KOPT-K1 (cell line): ENCODE measurements around the gene LPCAT2.
"Not testable (repeated sequence)": the region's sequence is repeated elsewhere in the genome, so short reads cannot be mapped to it uniquely, and the experiment has no call there.

Source experiments
- H3K27ac ChIP-seq: fragments of 200-600 bp; sonication (generic); 2 replicates; pipeline ENCODE4 v1.5.1; 2016; ENCODE audit warnings: antibody characterized with exemption, mild to moderate bottlenecking, low read depth, low read length; ENCODE audit not compliant: poor library complexity, severe bottlenecking
- H3K36me3 ChIP-seq: fragments of 200-600 bp; sonication (generic); 2 replicates; pipeline ENCODE4 v1.5.1; 2017; ENCODE audit warnings: antibody characterized with exemption, mild to moderate bottlenecking, low read length, moderate library complexity; ENCODE audit not compliant: insufficient read depth
- H3K9me3 ChIP-seq: fragments of 200-600 bp; sonication (generic); 2 replicates; pipeline ENCODE4 v1.5.1; 2017; ENCODE audit warnings: antibody characterized with exemption, low read length, mild to moderate bottlenecking; ENCODE audit not compliant: insufficient read depth, poor library complexity, severe bottlenecking

Gene LPCAT2

DNA sequence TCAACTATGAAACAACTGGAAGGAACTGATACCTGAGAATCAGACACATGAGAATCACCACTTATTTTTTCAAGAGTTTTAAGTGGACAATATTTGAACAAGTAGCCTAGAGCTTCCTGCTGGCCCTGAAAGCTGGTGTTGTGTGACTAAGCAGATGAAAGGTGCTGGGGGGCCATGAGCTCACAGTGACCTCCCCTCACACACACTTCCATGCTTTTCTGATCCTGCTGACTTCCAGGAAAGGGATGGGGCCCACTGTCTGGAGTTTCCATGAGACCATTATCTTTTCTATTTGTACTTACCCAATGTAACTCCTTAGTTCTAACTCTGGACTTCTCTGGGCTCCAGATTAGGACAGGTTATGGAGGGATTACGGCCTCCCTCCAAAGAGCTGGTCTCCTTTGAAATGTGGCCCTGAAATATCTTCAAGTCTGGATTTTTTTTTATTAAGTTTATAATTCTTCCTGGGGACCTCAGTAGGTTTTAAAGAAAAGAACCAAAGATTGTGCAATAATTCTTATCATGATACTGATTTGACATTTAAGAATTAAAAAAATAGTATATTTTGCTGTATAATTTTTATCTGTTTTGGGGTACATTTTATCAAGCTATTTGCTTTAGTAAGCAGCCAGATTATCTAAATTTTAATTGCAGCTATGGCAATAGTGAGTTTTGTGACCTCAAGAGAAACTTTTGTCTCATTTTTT lies 62.5 kb downstream of the LPCAT2 start:
- Histone ChIP-seq H3K27ac (no peak overlapping the region), H3K36me3 (no peaks in the 10 kb centered on the region), H3K9me3 (no peaks in the 10 kb centered on the region)

DNA sequence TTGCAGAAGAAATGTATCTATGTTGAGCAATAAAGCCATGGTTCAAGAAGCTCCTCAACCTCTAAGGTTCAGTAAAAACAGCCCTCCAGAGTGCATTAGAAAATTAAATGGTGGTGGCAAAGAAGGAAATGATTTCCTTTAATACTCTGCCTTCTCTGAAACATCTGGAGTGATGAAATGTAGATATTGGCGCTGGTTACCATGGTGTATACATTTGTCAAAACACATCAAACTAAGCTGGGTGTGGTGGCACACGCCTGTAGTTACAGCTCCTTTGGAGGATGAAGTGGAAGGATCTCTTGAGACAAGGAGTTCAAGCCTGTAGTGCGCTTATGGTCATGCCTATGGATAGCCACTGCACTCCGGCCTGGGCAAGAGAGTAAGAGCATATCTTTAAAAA lies 63.6 kb downstream of the LPCAT2 start:
- H3K27ac ChIP-seq: no peak overlapping the region
- H3K9me3 ChIP-seq: no peaks in the 10 kb centered on the region
- H3K36me3 ChIP-seq: no peaks in the 10 kb centered on the region

DNA sequence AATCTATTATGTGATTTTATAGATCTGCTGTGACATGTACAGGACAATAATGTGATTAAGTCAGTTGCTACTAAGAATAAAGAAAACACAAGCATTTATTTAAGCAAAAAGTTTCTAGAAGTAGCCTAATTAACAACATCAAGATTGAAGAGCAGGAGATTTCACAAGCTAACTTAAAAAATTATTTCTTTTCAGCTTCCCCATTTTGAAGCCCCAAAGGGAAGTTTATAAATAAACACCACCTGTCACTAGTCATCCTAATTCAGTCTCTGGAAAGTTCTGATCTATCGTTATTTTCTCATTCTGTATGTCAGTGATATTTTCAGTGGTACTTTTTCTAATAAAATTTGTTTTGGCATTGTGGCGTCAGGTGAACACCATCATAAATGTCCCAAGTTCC lies 65.9 kb downstream of the LPCAT2 start:
- Histone ChIP-seq H3K9me3 (no peaks in the 10 kb centered on the region), H3K27ac (no peak overlapping the region), H3K36me3 (no peaks in the 10 kb centered on the region)

- Histone ChIP-seq H3K36me3 (no peaks in the 10 kb centered on the region), H3K9me3 (no peaks in the 10 kb centered on the region), H3K27ac (no peak overlapping the region)
Observed at GRCh38 chr16:55575496-55575895, 66.6 kb downstream of the LPCAT2 start.

GRCh38 chr16:55576384-55576783 lies 67.5 kb downstream of the LPCAT2 start:
- Histone ChIP-seq H3K36me3 (no peaks in the 10 kb centered on the region), H3K9me3 (no peaks in the 10 kb centered on the region), H3K27ac (no peak overlapping the region)

- Histone ChIP-seq H3K27ac (no peak overlapping the region), H3K36me3 (no peaks in the 10 kb centered on the region), H3K9me3 (no peaks in the 10 kb centered on the region)
Observed at GRCh38 chr16:55577887-55578286, 69.0 kb downstream of the LPCAT2 start.

DNA sequence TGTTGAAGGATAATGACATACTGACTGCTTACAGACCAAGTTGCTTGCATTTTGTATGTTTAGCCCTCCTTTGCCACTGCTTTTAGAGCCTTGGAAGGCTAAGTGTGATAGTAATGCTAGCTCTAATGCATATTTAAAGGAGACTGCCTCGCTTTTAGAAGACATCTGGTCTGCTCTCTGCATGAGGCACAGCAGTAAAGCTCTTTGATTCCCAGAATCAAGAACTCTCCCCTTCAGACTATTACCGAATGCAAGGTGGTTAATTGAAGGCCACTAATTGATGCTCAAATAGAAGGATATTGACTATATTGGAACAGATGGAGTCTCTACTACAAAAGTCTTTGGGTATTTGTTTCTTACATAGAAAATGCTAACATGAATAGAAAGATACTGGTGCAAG lies 76.8 kb downstream of the LPCAT2 start:
- H3K36me3 ChIP-seq: no peaks in the 10 kb centered on the region
- no peak overlapping the region for H3K27ac ChIP-seq
- H3K9me3 ChIP-seq: no peaks in the 10 kb centered on the region

DNA sequence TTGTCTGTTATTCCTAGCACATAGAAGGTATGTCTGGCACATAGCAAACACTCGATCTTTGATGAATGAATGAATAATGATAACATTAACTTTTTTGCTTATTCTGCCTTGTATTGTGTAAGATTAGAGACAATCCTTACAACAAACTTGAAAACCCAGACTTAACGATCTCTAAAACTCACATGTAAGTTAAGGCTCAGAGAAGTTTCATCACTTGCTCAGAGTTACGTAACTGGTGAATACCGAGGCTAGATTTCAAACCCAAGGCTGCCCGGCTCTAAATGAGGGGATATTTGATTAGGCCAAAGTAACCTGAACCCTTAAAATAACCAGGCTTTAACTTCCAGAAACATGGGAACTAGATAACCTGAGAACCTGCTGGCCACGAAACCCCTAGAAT lies 79.9 kb downstream of the LPCAT2 start:
- Histone ChIP-seq H3K9me3 (no peaks in the 10 kb centered on the region), H3K27ac (no peak overlapping the region), H3K36me3 (no peaks in the 10 kb centered on the region)

GRCh38 chr16:55592306-55592705 lies 83.4 kb downstream of the LPCAT2 start:
- H3K27ac ChIP-seq: no peak overlapping the region
- H3K9me3 ChIP-seq: no peaks in the 10 kb centered on the region
- H3K36me3 ChIP-seq: no peaks in the 10 kb centered on the region

DNA sequence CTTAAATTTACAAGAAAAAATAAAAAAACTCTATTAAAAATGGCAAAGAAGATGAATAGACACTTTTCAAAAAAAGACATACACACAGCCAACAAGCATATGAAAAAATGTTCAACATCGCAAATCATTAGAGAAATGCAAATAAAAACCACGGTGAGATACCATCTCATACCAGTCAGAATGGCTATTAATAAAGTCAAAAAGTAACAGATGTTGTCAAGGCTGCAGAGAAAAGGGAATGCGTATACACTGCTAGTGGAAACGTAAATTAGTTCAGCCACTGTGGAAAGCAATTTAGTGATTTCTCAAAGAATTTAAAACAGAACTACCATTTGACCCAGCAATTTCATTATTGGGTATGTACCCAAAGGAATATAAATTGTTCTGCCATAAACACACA lies 89.1 kb downstream of the LPCAT2 start:
- Histone ChIP-seq H3K36me3 (no peaks in the 10 kb centered on the region), H3K27ac (no peak overlapping the region), H3K9me3 (no peaks in the 10 kb centered on the region)

DNA sequence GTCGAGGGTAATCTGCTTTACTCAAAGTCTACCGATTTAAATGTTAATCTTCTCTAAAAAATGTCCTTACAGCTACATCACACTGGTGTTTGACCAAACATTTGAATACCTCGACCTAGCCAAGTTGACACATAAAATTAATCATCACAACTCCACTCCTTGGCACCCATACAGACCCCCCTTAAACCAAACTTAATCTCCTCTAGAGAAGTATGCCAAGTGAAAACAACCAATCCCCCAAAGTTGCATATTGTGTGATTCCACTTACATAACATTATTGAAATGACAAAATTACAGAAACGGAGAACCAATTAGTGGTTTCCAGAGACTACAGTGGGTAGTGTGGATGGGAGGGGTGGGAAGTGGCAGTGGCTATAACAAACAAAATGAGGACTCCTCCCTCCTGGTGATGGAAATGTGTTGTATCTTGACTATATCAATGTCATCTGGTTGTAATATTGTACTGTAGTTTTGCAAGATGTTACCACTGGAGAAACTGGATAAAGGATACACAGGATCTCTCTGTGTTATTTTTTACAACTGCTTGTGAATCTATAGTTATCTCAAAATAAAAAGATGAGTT lies 97.0 kb downstream of the LPCAT2 start:
- no peak overlapping the region for H3K27ac ChIP-seq
- no peaks in the 10 kb centered on the region for H3K36me3 ChIP-seq
- H3K9me3 ChIP-seq: no peaks in the 10 kb centered on the region

GRCh38 chr16:55613613-55614335 lies 104.9 kb downstream of the LPCAT2 start:
- no peaks in the 10 kb centered on the region for H3K9me3 ChIP-seq
- H3K36me3 ChIP-seq: no peaks in the 10 kb centered on the region
- H3K27ac ChIP-seq: no peak overlapping the region

DNA sequence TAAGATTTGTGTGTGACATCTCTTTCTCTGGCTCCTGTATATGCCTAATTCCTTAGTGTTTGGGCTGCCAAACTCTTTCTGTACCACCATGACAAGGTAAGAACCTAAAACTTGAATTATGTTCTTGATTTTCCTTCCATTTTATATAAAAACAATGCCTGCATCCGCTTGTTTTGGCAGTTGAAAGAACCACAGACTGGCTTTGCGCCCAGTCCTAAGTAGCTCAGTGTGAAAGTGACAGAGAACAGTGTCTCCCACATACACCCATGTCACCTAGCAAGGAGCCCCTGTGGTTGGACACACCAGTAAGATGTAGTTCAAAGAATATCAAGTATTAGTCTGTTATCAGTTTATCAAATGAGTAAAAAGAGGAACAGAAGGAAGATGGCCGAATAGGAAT lies 106.2 kb downstream of the LPCAT2 start:
- no peak overlapping the region for H3K27ac ChIP-seq

GRCh38 chr16:55615670-55616069 lies 106.8 kb downstream of the LPCAT2 start:
- not testable (repeated sequence) for H3K9me3 ChIP-seq, H3K36me3 ChIP-seq, H3K27ac ChIP-seq

More for the DNA sequence above, 106.2 kb downstream of the LPCAT2 start:
- no peaks in the 10 kb centered on the region for H3K9me3 ChIP-seq
- no peaks in the 10 kb centered on the region for H3K36me3 ChIP-seq

- H3K27ac ChIP-seq: no peak overlapping the region
- no peaks in the 10 kb centered on the region for H3K9me3 ChIP-seq
- no peaks in the 10 kb centered on the region for H3K36me3 ChIP-seq
Observed at GRCh38 chr16:55621771-55622170, 112.9 kb downstream of the LPCAT2 start.

GRCh38 chr16:55622272-55622671 lies 113.4 kb downstream of the LPCAT2 start:
- H3K9me3 ChIP-seq: no peaks in the 10 kb centered on the region
- H3K36me3 ChIP-seq: no peaks in the 10 kb centered on the region
- no peak overlapping the region for H3K27ac ChIP-seq
